GM19193 (cell line): ENCODE results near the gene OR6Y1.

ENCODE experiments used
- POLR2A ChIP-seq: IDR thresholded peaks from 4 replicates; pipeline ENCODE4 v1.6.1; 2011; ENCODE audit not compliant: insufficient read depth, insufficient read length; ENCODE audit errors: extremely low read depth

OR6Y1 gene, protein sequence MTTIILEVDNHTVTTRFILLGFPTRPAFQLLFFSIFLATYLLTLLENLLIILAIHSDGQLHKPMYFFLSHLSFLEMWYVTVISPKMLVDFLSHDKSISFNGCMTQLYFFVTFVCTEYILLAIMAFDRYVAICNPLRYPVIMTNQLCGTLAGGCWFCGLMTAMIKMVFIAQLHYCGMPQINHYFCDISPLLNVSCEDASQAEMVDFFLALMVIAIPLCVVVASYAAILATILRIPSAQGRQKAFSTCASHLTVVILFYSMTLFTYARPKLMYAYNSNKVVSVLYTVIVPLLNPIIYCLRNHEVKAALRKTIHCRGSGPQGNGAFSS

DNA sequence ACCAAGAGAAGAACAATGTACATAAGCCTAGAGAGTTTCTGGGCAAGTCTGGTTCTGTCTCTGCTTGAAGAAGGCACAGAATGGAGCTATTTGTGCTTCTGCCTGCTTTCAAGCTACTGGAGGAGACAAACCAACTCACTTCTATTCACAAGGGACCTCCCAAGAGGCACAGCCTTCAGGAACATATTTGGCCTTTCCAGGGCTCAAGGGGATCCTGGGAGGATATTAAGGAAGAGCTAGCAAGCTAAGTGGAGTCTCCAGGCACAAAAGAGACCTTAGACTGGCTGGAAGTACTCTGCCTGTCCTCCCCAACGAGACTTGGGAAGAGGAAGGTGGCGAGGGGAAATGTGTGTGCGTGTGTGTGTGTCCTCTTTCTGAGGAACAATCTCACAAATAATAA, at the start of gene OR6Y1:
Gene OR6Y1, minus strand, starts transcription at position 54 of the 400 bp plus-strand sequence. CDS start 6,300 bp downstream, outside the sequence.
- TF ChIP-seq POLR2A: no peak

DNA sequence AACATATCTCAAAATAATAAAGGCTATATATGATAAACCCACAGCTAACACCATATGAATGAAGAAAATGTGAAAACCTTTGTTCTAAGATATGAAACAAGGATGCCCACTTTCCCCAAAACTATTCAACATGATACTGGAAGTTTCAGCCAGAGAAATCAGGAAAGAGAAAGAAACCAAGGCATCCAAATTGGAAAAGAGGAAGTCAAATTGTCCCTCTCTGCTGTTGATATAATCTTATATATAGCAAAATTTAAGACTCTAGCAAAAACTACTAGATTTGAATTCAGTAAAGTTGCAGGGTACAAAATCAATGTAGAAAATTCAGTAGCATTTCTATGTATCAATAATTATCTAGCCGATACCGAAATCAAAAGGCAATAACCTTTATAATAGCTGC, 46.5 kb upstream of the OR6Y1 start:
- no peak for TF ChIP-seq POLR2A

DNA sequence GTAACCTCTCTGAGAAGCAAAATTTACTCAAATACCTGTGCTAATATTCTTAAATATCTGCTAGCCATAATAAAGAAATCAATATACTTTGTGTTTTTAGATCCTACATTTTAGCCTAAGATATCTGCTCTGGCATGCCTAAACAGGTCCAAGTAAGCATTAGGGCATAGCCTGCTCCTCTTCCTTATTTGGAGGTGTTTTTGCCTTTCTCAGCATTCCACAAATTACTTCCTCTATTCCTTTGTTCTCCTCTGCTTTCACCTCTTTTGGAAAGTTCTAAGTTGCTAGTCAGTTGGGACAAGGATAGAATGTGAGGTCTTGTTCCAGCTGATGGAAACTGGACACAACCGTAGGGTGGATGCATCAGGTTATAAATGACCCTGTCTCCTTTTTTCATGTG, 32.7 kb upstream of the OR6Y1 start:
- no peak for TF ChIP-seq POLR2A

DNA sequence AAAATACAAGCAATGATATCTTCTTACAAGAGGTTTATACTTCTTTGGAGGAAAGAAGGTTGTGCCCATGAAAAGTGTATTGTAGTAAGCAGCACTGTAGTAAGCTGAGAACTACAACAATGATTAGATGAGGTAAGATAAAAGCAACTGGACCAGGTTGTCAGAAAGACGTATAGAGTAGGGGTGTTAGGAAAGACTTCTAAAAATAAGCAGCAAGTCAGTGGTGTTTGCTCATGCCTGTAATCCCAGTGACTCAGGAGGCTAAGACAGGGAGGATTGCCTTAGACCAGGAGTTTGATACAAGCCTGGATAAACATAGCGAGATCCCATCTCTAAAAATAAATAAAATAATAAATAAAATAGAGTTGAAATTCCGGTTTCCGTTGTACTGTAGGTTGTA, 29.8 kb upstream of the OR6Y1 start:
- no peak for TF ChIP-seq POLR2A

DNA sequence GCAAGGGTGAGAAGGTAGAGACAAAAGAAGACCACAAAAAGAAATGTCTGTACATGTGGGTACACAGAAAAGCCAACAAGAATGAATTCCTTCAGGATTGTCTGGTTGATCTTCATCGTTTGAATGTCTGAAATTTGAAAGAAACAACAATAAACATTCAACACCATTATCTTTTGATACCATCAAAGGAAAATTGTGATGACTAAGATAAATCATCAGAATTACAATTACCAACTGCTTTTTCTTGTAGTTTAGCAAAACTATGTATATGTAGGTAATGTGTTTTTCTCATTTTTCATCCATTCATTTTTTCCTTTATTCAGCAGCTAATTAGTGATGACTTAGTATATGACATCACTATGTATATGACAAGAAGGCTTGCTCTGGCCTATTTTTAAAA, 25.5 kb upstream of the OR6Y1 start, which contains the start of gene OR10X1:
Gene OR10X1, minus strand, starts transcription at position 167 of the 400 bp plus-strand sequence. Its CDS starts 0 bp downstream, at position 167.
- no peak for TF ChIP-seq POLR2A

DNA sequence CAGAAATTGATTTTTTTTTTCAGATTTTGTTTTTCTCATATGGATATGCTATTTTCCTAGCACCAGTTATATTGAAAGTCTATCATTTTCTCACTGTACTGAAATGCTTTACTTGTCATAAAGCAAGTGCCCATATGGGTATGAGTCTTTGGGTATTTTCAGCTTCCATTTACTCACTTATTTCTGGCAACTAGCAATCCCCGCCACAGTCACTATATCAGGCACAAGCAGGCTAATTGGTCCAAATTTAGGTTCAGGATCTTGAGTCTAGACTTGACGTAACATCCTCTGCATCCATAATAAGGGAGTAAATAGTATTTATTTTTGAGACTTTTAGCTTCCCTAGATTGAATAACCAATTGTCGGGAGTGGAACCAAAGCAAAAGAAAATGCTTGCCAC, 23.4 kb upstream of the OR6Y1 start:
- TF ChIP-seq POLR2A: no peak

DNA sequence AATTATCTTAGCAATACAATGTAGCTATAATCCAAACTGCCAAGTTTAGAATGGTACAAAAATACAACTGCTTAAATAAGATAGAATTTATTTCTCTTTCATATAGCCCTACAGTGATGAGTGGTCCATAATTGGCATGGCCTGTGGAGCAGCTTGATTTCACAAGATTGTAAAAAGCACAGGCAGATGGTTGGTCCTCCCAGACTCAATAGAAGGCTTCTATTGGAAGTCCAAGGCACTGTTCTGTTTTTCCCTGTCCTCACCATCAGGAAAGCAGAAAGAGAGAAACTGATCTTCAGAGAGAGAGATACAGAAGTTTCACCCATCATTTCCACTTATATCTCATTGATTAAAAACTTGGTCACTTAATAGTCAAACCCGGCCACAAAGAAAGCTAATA, 18.0 kb upstream of the OR6Y1 start:
- TF ChIP-seq POLR2A: no peak

DNA sequence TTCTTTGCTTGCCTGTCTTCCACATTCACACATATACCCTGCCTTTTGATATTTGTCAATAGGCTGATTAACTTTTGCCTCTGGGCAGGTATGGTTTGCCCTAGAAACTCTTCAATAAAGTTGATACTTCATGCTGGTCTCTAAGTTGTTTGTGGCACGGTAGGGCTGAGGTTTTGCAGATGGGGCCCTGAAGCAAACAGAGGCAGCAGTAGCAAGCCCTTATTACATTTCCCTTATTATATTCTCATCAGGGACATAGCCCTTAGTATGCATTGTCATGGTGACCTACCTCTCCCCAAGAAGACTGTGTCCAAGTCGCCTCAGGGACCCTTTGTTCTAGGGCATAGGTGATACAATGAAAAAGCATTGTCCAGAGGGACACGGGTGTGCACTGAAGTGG, 16.3 kb upstream of the OR6Y1 start, which contains the start of gene OR6P1:
Gene OR6P1, minus strand, starts transcription at position 101 of the 400 bp plus-strand sequence. CDS start 6,976 bp downstream, outside the sequence.
- no peak for TF ChIP-seq POLR2A

DNA sequence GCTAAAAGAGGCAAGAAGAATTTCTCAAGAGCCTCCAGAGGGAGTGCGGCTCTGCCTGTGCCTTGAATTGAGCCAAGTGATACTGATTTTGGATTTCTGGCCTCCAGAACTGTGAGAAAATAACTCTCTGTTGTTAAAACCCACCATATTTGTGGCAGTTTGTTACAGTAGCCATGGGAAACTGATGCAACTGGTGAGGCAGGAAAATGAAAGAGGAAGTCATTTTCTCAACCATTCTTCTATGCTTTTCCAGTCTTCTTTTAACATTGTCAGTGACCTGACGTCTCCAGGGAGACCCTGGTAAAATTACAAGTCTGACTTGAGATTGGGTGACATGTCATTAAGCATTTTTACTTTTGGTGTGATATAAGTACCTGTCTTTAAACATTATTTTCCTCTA, 10.4 kb upstream of the OR6Y1 start:
- no peak for TF ChIP-seq POLR2A

DNA sequence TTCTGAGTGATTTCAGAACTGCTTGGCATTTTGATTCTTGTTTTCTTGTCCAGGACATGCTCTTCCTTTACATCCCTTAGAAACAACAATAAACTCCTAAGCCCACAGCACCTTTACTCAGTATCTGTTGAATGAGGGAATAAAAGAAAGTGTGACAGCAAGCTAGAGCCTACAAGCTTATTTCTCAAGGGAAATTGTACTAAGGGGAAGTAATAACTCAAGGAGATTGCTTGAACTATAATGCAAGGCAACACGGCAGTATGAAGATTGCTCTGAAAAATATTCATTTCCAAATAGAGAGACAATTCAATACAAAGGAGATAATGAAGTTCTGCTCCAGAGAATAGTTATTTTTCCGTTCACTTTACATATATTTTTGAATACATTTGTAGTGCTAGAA, 9.6 kb upstream of the OR6Y1 start:
- no peak for TF ChIP-seq POLR2A

DNA sequence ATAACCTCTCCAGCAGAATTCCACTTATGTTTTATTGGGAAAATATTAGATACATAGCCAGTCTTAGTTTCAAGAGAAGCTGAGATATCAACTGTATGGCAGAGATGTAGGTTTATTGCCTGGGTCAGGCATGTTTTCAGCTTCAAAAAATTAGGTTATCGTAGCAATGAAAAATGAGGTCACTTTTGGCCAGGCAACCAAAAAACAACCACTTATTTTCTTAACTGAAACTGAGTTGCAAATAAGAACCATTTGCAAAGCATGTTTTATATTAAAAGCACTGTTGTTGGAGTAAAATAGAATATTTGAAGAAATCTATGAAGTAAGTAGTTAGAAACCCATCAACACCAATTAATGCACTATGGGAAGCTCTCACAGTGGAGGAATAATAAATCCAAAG, 5.5 kb upstream of the OR6Y1 start:
- no peak for TF ChIP-seq POLR2A

DNA sequence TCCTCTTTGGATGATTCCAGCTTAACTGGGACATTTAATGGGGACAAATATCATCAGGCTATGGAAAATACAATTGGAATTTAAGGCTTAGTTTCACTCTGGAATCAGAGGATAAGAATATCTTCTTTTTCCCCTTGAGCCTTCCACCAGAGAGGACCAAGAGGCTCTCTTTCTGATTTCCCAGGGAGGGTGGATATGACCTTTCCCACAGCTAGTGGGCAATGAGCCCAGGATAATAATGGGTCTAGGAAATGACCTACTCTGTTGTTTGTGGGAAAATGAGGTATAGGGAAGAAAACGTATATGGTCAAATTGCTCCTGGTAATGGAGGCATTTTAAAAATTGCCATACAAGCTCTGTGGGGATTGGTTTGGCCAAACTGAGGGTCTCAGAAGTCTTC, 1.9 kb downstream of the OR6Y1 start:
- TF ChIP-seq POLR2A: no peak

DNA sequence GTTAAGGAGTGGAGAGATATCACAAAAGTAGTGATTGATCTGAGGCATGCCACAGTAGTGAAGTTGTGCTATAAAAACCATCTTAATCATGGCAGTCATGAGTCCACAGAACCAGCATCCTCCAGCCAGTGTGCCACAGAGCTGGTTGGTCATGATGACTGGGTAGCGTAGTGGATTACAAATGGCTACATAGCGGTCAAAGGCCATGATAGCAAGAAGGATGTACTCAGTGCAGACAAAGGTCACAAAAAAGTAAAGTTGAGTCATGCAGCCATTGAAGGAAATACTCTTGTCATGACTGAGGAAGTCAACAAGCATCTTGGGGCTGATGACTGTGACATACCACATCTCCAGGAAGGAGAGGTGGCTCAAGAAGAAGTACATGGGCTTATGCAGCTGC, 6.7 kb downstream of the OR6Y1 start:
- no peak for TF ChIP-seq POLR2A

DNA sequence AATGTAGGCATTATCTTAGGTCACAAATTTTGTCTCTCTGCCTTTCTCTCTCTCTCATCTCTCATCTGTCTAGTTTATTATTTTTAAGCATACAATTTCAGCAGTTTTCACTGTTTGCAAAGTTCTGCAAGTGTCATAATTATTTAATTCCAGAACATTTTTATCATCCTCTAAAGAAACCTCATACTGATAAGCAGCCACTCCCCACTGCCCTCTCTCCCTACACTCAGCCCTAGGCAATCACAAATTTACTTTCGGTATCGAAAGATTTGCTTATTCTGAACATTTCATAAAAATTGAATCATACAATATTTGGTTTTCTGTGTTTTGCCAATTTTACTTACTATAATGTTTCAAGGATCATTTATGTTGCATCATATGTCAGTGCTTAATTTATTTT, 16.6 kb downstream of the OR6Y1 start:
- no peak for TF ChIP-seq POLR2A

DNA sequence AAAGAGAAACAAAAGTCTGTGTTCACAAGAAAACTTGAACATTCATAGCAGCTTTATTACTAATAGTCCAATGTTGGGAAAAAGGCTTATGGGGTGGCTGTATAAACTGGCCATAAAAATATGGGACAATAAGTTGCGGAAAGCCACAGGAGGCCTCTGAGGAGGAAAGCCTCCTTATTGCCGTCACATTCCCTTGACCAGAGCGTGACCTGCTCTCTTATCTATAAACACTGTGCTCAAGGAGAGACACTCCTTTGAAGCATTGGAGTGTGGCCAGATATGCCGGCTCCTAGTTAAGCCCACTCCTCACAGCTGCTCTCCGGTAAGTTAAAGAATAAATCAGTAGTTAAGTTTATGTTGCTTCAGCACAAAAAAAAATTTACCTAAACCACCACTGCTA, 19.7 kb downstream of the OR6Y1 start:
- TF ChIP-seq POLR2A: no peak

DNA sequence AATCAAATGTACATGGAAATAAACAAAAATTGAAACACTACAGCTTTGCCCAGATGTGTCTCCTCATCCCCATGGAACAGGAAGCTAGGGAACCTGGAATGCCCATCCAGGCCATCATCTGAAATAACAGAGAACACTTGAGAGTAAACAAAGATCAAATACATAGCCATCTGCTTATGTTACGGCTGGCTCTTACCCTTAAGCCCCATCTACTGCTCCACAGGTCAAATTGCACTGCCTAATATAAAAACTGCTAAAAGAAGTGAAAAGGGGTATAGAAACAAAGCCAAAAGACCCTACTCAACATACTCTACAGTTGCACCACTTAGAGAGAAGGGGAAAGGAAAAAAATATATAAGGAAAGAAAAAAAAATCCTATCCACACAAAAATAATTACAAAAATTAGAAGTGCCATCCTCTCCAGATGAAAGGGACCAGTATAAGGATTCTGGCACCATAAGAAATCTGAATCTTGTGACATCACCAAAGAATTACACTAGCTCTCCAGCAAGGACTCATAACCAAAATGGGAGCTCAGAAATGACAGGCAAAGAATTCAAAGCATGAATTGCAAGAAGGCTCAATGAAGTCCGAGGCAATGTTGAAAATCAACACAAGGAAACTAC, 26.9 kb downstream of the OR6Y1 start:
- TF ChIP-seq POLR2A: no peak

DNA sequence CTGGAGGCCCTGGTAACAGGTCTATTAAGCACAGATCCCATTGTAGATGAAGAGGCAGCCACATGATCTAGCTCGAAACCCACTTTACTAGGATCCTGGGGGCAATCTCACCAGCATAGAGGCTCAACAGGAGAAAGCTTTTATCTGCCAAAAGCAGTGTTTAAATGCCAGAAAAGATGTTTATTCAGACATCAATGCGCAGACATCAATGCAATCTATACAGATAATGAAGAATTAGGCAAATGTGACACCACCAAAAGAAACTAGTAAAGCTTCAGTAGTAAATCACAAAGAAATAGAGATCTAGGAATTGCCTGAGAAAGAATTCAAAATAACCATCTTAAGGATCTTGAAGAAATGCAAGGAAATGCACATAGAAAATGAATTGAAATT, 32.5 kb downstream of the OR6Y1 start:
- no peak for TF ChIP-seq POLR2A

DNA sequence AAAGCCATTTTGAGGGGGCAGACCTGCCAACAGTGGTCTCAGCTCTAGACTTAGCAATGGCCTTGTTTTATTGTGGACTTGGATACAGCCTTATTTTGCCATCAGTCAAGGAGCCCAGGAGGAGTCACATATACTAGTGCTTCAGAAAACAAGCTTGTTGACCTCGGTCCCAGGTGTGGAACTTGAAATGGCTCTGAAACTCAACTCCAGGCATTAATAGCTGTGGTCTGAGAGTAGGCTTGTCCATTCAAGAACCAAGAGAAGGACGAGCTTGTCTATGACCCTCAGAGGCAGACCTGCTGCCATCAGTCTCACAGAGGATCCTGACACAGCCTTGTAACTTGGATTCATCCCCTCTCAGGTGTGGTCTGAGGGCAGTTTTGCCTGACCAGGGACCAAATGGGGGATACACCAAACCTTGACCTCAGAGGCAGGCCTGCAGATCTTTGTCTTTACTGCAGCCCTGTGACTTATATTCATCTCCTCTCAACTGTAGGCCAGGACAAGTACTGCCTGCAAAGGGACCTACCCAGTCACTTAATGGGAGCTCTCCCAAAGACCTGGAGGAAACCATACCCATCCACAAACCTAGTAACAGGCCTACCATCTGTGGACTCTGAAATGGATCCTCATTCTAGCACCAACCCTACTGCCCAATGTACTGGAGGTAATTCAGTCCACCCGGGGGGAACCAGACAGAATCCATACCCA, 33.1 kb downstream of the OR6Y1 start:
- TF ChIP-seq POLR2A: no peak
